Neural crest cell (in vitro differentiated cells): Measurements from ENCODE around the gene SNCB. TPM values are rescaled to one million over a fixed set of nuclear protein-coding genes. Genes with fewer than 3 reads are reported as not detected.

ENCODE experiments used
- DNase-seq: peaks from one replicate; pipeline ENCODE4 v3.0.0; 2021; ENCODE audit warnings: low read depth, mixed read lengths, low spot score
- H3K27ac Mint-ChIP-seq: one replicate; pipeline ENCODE4 v1.8.0; 2021; ENCODE audit warnings: mild to moderate bottlenecking, mixed read lengths; ENCODE audit not compliant: unreplicated experiment
- H3K27me3 Mint-ChIP-seq: 2 replicates; pipeline ENCODE4 v1.8.0; 2021; ENCODE audit warnings: low read depth, mild to moderate bottlenecking, mixed read lengths
- H3K36me3 Mint-ChIP-seq: 2 replicates; pipeline ENCODE4 v1.8.0; 2021; ENCODE audit warnings: low read depth, mild to moderate bottlenecking, mixed read lengths
- H3K4me1 Mint-ChIP-seq: 2 replicates; pipeline ENCODE4 v1.8.0; 2021; ENCODE audit warnings: mixed read lengths
- H3K4me3 Mint-ChIP-seq: one replicate; pipeline ENCODE4 v1.8.0; 2021; ENCODE audit warnings: mild to moderate bottlenecking, mixed read lengths
- H3K9me3 Mint-ChIP-seq: 2 replicates; pipeline ENCODE4 v1.8.0; 2021; ENCODE audit warnings: mixed read lengths
- CTCF ChIP-seq: fragments of 200-600 bp; sonication (generic); conservative IDR thresholded peaks from 2 replicates; pipeline ENCODE4 v1.5.0; 2021; ENCODE audit warnings: antibody characterized with exemption, mild to moderate bottlenecking
- total RNA-seq: library from RNA; stranded (reverse); gene quantifications from 2 replicates; pipeline ENCODE4 v1.2.1, GENCODE V29; 2021

The SNCB gene
- total RNA-seq, 1 donor from 2014 or later: 0.40 TPM

- H3K27me3 Mint-ChIP-seq: no peaks in the 10 kb centered on the region
- H3K9me3 Mint-ChIP-seq: no peaks in the 10 kb centered on the region
- no peak for TF ChIP-seq CTCF
- H3K36me3 Mint-ChIP-seq: peaks cover 7% of the 10 kb centered on the region
- H3K4me3 Mint-ChIP-seq: no peak overlapping the region
- DNase-seq: no peak
- no peak overlapping the region for H3K27ac Mint-ChIP-seq
- peaks cover 15% of the 10 kb centered on the region for H3K4me1 Mint-ChIP-seq
These were observed 33.5 kb downstream of the SNCB start for GRCh38 chr5:176596689-176597416.

DNA sequence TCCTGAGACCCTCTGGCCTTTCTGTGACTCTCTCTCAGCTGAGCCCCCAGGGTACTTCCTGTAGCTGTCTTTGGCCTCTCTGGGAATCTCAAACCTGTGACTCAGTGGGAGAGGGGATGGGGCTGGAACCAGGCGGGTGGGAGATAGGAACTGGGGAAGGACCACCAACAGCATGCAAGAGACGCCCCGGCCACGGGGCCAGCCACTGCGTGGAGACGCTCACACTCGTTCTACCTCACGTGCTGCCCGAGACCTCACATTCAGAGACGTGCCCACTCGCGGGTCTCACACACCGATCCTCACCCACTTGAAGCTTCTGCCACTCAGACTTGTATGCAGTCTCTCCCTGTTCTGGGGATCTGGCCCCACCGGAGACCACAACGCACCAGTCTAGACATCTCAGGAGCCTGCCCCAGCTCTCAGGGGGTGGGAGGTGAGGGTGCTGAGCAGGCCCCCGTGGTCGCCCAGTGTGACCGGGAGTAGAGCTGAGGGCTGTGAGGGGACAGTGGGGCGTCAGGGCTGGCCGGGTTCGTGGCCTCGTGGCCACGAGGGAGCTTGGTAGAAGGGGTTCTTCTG is 34.2 kb downstream of the SNCB start:
- H3K4me3 Mint-ChIP-seq: no peak overlapping the region
- no peak for DNase-seq
- peaks cover 7% of the 10 kb centered on the region for H3K36me3 Mint-ChIP-seq
- peaks cover 12% of the 10 kb centered on the region for H3K4me1 Mint-ChIP-seq
- H3K9me3 Mint-ChIP-seq: no peaks in the 10 kb centered on the region
- TF ChIP-seq CTCF: no peak
- no peaks in the 10 kb centered on the region for H3K27me3 Mint-ChIP-seq
- no peak overlapping the region for H3K27ac Mint-ChIP-seq

GRCh38 chr5:176595386-176595943 is 34.9 kb downstream of the SNCB start:
- Mint-ChIP-seq H3K27ac (peak overlapping the region; percentile 50), H3K4me1 (peaks cover 12% of the 10 kb centered on the region), H3K4me3 (no peak overlapping the region), H3K36me3 (peaks cover 12% of the 10 kb centered on the region), H3K9me3 (no peaks in the 10 kb centered on the region), H3K27me3 (no peaks in the 10 kb centered on the region)
- no peak for DNase-seq
- TF ChIP-seq CTCF: no peak

- no peak for TF ChIP-seq CTCF
- H3K9me3 Mint-ChIP-seq: no peaks in the 10 kb centered on the region
- no peaks in the 10 kb centered on the region for H3K27me3 Mint-ChIP-seq
- H3K36me3 Mint-ChIP-seq: peaks cover 12% of the 10 kb centered on the region
- peaks cover 12% of the 10 kb centered on the region for H3K4me1 Mint-ChIP-seq
- no peak overlapping the region for H3K4me3 Mint-ChIP-seq
- DNase-seq: no peak
- H3K27ac Mint-ChIP-seq: peak overlapping the region; percentile 75
These were observed 35.8 kb downstream of the SNCB start for GRCh38 chr5:176594554-176594953.

DNA sequence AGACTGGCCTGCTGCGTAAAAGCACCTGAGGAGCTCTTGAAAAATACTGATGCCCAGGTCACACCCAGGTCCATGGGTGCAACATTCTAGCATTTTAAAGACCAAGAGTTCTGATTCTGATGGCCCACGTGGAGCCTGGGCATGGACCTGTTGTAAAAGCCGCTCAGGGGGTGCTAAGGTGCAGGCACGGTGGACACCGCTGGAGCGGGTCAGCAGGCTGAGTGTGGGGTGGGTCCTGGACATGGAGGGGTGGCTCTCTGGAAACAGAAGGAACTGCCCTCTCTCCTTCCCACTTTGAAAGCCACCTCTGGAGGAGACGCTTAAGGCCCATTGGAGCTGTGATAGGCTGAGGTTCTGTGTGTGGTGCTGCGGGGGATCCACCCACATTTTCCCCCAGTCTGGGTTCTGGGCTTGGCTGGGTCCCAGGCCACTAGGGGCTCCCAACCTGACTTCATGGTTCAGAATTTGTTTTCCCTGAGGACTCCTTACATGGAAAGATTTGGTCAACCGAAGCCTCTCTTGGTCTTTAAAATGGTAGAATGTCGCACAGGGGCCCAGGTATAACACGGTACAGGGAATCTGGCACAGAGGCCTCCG is 37.0 kb downstream of the SNCB start:
- Mint-ChIP-seq H3K9me3 (peaks cover 2% of the 10 kb centered on the region), H3K4me1 (peaks cover 12% of the 10 kb centered on the region), H3K27me3 (no peaks in the 10 kb centered on the region), H3K27ac (peak overlapping the region; percentile 60), H3K36me3 (peaks cover 11% of the 10 kb centered on the region), H3K4me3 (no peak overlapping the region)
- no peak for TF ChIP-seq CTCF
- DNase-seq: no peak
